HG03060 (cell line): Measurements from ENCODE around the gene ANKRD36B.
"Not testable (repeated sequence)": the region's sequence is repeated elsewhere in the genome, so short reads cannot be mapped to it uniquely, and the experiment has no call there.

ENCODE experiments used
- ATAC-seq: cut with Tn5 transposase; IDR thresholded peaks from one replicate; pipeline ENCODE4 v1.9.1; 2021; ENCODE audit warnings: low read depth, moderate number of reproducible peaks; ENCODE audit not compliant: unreplicated experiment

The ANKRD36B gene

GRCh38 chr2:97550498-97550897 lies 39.2 kb downstream of the ANKRD36B start:
- ATAC-seq = not testable (repeated sequence)

DNA sequence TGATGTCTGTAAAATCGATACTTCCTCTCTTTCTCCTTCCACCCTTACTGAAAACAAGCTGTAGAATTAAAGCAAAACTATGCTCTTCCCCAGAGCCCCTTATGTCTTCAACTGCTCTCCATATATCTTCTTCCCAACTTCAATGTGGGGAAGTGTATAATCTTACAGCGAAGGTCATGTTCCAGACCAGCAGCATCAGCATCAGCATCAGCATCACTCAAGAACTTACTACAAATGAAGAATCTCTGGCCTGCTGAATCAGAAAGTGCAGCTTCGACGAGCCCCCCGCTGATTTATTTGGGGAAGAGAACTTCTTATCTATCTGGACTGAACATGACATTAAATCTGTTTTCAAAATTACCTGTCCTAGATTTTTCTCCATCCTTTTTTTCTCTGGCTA lies 40.6 kb downstream of the ANKRD36B start:
- not testable (repeated sequence) for ATAC-seq

GRCh38 chr2:97548536-97548935 lies 41.1 kb downstream of the ANKRD36B start:
- not testable (repeated sequence) for ATAC-seq

DNA sequence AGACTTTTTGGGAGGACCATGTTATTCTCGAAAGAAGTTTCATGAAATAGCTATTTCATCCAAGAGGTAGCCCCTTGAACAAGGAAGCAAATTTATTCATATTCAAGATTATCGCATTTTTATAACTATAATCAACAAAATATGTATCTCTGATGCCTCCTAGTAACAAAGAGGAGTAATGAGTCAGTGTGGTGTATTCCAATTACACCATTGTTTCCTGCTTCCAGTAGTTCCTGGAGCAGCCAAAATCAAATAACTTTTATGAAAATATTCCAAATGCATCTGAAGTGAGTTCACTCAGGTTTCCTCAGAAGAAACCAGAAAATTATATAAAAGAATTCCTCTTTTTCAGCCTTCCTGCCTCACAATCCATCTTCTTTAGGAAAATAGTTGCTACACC lies 43.0 kb downstream of the ANKRD36B start:
- no peak for ATAC-seq

DNA sequence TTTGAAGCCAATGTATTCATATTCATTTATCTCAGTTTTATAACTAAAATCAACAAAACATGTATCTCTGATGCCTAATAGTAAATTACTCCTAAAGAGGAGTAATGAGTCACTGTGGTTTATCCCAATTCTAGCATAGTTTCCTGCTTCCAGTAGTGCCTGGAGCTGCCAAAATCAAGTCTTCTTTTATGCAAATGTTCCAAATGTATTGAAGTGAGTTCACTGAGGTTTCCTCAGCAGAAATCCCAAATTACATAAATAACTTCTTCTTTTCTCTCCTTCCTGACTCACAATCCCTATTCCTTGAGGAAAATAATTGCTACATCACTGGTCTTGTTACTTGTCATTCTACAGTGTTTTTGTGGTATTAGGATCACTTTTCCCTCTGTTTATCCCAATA lies 44.8 kb downstream of the ANKRD36B start:
- not testable (repeated sequence) for ATAC-seq

- ATAC-seq = not testable (repeated sequence)
Observed at GRCh38 chr2:97525904-97526303, 63.8 kb downstream of the ANKRD36B start.

DNA sequence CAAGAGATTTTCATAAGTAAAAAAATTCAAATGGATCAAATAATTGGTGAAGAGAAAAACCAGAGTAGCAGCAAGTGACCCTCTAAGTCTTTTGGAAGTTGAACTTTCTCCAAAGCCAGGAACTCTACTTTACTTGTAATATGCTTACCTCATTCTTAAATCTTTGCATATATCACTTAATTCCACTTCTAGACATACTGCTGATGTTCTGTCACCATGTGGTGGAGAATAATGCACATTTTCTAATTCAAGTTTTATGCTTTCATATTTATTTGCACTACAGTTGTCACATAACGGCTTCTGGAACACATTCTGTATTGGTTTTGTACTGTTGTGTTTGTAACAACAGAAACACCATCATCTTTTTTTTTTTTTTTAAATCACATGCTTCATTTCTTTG lies 65.9 kb downstream of the ANKRD36B start:
- not testable (repeated sequence) for ATAC-seq

- not testable (repeated sequence) for ATAC-seq
Observed at GRCh38 chr2:97522916-97523555, 66.6 kb downstream of the ANKRD36B start.

DNA sequence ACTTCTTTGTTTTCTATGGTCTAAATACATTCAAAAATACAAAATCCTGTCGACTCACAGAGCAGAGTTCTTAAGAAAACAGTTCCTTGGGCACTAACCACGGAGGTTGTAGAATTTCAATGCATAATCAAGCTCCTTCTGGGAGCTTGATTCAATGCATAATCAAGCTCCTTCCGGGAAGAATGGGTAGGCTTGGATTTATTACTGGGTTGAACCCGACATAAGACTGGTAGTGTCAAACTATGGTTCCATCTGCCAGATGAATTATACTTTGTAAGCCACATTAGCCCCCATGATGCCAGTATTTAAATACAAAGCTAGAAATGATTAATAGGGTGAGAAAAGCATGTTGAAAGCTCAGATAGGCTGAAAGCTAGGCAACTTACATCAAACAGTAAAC lies 94.0 kb downstream of the ANKRD36B start:
- ATAC-seq = not testable (repeated sequence)

DNA sequence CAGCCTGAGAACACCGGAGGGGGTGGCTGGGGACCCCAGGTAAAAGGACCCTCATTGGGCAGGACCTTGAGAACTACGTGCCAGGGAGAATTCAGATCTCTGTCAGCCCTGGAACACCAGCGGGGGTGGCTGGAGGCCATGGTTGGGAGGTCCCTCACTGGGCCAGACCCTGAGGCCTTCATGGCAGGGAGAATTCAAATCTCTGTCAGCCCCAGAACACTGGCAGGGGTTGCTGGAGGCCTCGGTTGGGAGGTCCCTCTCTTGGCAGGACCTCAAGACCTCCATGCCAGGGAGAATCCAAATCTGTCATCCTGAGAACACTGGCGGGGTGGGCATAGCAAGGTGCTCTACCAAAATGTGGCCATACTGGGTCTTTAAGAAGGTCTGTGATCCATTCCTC lies 99.5 kb downstream of the ANKRD36B start:
- ATAC-seq = not testable (repeated sequence)
